NCI-H146 treated with DMSO at 0.1 percent for 48 hours (cell line): Measurements from ENCODE around the gene NEK6.

Experiments used
- DNase-seq: peaks from one replicate; lab custom pipeline; 2025; ENCODE audit not compliant: unreplicated experiment; lab: John Stamatoyannopoulos, UW

The NEK6 gene

GRCh38 chr9:124257844-124258606 lies at the start of gene NEK6:
Gene NEK6, plus strand, starts transcription at chr9:124257949. Its CDS starts 44,016 bp downstream, at chr9:124301965.
- no peak for DNase-seq

DNA sequence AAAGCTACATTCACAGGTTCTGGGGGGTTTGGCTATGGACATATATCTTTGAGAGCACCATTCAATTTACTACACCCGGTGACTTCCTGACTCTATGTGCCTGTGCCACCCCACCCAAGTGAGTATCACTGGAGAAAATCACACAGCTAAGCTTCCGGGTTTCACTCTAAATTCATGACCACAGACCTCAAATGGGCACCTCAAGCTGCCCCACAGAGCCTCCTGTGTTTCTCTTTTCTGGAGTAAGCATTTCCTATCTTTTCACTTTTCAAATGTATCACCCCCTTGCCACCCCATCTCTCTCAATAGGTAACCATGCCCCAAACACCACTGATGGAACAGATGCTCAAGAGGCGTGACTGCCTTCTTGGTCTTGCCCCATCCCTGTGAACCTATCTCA lies 49.2 kb upstream of the NEK6 start:
- no peak for DNase-seq

DNA sequence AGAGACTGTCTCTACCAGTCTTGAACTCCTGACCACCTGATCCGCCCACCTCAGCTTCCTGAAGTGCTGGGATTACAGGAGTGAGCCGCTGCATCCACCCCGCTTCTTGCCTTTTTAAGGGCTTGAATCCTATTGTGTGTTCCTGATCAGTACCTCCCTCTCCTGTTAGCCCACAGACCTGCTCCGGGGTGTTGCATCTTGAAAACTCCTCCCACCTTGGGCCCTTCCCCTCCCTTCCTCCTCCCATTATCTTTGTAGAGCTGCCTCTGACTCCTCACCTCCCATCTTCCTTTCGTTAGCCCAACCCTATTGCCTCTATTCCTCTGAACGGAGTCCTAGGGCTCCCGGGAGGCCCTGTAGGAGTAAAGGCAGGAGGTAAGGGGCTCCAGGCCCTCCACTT lies 48.5 kb upstream of the NEK6 start:
- no peak for DNase-seq

DNA sequence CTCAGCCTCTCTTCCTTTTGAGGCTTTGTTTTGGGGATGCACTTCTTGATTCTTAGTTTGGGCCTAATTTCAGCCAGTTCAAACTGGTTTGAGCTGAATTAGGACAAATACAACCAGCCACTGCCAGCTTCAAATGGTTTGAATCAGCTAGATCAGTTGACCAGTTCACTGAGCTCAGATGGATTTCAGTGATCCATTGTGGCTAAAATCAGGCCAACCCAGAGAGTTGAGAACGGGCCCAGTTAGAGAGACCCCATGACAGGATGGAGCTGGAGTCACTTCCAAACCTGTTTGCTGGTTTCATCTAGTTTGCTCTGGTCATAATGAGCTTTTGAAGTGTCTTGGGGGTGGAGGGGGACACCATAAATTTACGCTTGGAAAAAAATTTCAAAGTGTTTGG lies 48.0 kb upstream of the NEK6 start:
- DNase-seq: no peak

DNA sequence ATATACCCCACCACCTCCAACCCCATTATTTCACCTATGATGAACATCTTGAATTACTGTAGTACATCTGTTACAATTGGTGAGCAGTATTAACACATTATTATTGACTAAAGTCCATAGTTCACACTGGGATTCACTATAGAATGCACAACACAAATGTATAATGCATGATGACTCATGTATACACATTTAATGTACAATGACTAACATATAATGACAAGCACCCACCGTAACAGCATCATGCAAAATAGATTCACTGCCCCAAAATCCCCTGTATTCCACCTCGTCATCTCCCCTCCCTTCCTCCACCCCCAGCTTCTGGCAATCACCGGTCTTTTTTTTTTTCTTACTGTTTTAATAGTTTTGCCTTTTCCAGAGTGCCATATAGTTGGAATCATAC lies 47.1 kb upstream of the NEK6 start:
- no peak for DNase-seq

DNA sequence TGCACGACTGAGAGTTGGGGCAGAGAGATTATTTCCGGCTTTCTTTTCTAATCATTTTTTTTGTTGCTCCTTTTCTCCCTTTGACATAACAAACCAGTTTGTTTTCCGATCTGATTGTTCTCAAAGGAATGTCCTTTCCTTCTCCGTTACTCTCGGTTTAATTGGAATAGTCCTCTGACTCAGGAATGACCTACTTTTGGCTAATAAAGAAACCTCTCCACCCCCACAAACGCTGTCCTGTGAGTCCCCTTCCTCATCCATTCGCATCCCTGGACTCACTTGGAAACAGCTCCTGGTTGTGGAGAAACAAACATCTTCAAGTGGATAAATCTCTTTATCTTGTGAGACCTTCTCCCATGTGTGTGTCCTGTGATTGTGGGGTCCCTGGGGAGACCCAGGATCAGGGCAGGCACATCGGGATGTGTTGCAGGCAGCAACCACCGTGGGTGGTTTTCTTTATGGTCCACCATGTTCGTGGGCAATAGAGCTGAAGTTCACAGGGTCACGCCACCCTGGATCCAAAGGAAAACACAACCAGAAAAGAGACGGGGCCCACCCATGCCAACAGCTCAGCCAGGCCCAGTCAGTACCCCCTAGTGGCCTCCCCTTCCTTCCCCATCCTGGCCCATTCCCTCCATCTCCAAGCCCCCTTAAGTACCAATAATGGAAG lies 45.2 kb upstream of the NEK6 start:
- no peak for DNase-seq

- DNase-seq: no peak
Observed at GRCh38 chr9:124213396-124213795, 44.4 kb upstream of the NEK6 start.

DNA sequence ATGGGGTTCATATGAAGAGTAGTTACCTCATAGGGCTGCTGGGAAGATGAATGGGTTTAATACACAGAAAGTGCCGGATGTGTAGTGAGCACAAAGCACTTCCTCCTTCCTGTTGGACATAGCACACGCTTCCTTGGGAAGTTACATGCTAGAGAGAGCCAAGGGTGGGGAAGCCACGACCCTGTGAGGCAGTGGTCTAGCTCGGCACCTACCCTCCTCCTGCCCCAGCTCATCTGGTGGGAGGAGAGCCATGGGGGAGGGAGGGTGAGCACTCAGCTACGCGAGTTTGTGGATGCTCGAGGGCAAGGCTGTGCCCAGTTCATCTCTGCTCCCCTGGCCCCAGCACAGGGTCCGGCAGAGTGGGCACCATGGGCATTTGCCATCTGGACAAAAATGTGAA lies 43.6 kb upstream of the NEK6 start:
- DNase-seq: no peak

GRCh38 chr9:124214596-124215367 lies 43.0 kb upstream of the NEK6 start:
- DNase-seq: no peak

DNA sequence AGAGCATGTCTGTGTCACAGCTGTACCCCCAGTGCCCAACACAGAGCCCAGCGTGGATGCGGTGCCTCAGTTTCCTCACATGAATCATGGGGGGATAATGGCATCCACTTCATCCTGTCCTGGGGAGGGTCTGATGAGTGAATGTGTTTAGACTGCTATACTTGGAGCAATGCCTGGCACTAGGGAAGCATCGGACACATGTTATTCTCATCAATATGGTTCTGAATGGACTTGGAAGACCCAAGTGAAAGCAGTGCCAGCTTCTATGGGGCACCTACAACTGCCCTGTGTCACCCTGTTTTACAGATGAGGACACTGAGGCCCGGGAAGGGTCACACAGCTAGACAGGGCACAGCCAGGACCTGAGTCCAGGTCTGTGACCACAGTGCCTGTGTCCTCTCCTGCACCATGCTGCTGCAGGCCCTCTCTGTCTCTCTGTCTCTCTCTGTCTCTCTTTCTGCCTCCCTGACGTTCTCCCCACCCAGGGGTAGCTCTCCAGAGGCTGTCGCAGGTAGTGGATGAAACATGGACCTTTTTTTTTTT lies 42.3 kb upstream of the NEK6 start:
- no peak for DNase-seq

DNA sequence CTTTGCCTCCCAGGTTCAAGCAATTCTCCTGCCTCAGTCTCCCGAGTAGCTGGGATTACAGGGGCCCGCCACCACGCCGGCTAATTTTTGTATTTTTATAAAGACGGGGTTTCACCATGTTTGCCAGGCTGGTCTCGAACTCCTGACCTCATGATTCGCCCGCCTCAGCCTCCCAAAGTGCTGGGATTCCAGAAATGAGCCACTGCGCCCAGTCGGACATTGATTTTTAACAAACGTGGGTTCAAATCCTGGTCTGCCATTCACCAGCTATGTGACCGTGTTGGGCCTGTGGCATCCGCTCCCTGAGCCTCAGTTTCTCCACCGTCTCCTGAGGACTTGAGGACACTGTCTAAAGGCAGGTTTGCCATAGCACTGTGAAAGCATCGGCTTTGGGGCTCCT lies 41.8 kb upstream of the NEK6 start:
- DNase-seq: no peak

GRCh38 chr9:124216474-124217176 lies 41.1 kb upstream of the NEK6 start:
- no peak for DNase-seq

DNA sequence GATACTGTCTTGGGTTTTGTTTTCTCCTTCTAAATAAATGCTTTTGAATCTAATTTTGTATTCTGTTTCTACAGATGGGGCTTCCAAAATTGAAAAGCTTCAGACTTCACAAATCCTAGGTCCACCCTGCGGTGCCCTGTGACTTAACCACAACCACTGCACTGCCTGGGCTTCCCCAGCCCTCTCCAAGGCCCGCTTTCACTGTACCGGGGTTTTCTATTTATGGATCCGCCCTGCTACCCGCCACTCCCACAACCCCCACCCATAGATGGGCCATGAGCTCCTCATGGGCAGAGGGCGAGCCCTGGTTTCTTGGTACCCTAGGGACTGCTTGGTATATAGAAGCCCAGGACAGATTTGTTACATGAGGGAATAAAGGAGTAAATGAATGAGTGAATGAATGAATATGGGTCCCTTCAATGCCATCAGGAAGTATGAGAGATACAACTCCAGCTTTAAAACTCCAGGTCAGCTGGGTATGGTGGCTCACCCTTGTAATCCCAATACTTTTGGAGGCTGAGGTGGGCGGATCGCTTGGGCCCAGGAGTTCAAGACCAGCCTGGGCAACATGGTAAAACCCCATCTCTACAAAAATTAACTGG lies 39.8 kb upstream of the NEK6 start:
- no peak for DNase-seq

- DNase-seq: no peak
Observed at GRCh38 chr9:124218438-124218982, 39.2 kb upstream of the NEK6 start.

GRCh38 chr9:124218987-124219461 lies 38.7 kb upstream of the NEK6 start:
- no peak for DNase-seq

- DNase-seq: no peak
Observed at GRCh38 chr9:124220946-124221451, 36.8 kb upstream of the NEK6 start.

DNA sequence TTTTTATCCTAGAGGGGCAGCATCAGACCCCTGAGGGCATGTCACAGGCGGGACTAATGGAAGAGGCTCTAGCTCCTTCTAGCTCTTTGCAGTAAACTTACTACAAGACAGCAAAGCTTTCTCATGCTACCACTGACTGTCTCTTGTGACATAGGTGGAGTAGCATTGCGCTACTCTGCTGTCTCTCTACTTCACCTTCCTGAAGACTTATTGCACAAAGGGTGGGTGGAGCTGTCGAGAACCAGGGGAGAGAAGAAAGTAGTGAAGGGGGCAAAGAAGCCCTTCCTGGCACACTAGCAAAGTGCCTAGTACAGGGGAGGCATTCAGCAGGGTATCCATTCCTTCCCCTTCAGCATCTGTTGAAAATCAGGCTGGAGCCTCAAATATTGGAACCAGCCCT lies 36.1 kb upstream of the NEK6 start:
- no peak for DNase-seq

DNA sequence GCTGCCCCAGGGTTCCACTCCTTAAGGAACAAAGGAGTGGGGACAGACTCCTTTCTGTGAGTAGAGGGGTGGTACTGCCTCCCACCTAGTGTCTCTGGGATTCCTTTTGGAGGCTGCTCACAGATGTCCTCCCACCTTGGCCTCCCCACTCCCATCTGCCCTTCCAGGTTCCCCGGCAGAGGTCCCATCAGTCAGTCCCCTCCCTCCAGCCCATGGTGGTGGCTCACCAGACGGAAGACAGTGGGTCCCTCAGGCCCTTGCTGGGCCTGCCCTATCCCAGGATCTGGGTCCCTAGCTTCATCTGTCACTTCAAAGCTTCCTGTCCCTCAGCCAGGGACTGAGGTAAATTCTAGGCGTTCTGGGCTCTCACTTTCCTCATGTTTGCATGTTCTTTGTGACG lies 35.6 kb upstream of the NEK6 start:
- no peak for DNase-seq

- DNase-seq: no peak
Observed at GRCh38 chr9:124222918-124223720, 34.6 kb upstream of the NEK6 start.
